GM12878 (cell line): Measurements from ENCODE around the gene LRP1. TPM values are rescaled to one million over a fixed set of nuclear protein-coding genes. Genes with fewer than 3 reads are reported as not detected.

ENCODE experiments used
- EED ChIP-seq: sonication (generic); IDR thresholded peaks from 2 replicates; pipeline ENCODE4 v1.6.1; 2016; ENCODE audit warnings: antibody characterized with exemption, low read depth
- HCFC1 ChIP-seq: fragments of 150-350 bp; IDR thresholded peaks from 2 replicates; pipeline ENCODE4 v1.6.1; 2014; ENCODE audit warnings: low read length
- IKZF2 ChIP-seq, 2 experiments: fragments of 450-650 bp; IDR thresholded peaks; 2 replicates each; pipeline ENCODE4 v1.6.1; 2017; ENCODE audit warnings: mild to moderate bottlenecking in 2 of 2, moderate library complexity in 2 of 2
- IRF4 ChIP-seq: IDR thresholded peaks from 2 replicates; pipeline ENCODE4 v1.6.1; 2011; ENCODE audit warnings: low read depth, low read length
- MEF2A ChIP-seq: IDR thresholded peaks from 2 replicates; pipeline ENCODE4 v1.6.1; 2011; ENCODE audit warnings: low read depth, mild to moderate bottlenecking, low read length, moderate library complexity; ENCODE audit not compliant: insufficient read depth
- POLR2AphosphoS5 ChIP-seq: IDR thresholded peaks from 2 replicates; pipeline ENCODE4 v1.6.1; 2011; ENCODE audit warnings: mild to moderate bottlenecking, low read length, inconsistent platforms
- PRDM15 ChIP-seq: fragments of 450-650 bp; formaldehyde crosslinking; IDR thresholded peaks from 2 replicates; pipeline ENCODE4 v1.4.0; 2020; ENCODE audit warnings: mild to moderate bottlenecking, moderate library complexity
- SMAD5 ChIP-seq: IDR thresholded peaks from 2 replicates; pipeline ENCODE4 v1.6.1; 2016; ENCODE audit warnings: antibody characterized with exemption, low read depth
- SMC3 ChIP-seq: IDR thresholded peaks from 2 replicates; pipeline ENCODE4 v1.6.1; 2011; ENCODE audit warnings: low read length, improper control_type of control experiment, borderline replicate concordance
- SUPT20H ChIP-seq: IDR thresholded peaks from 2 replicates; pipeline ENCODE4 v1.6.1; 2011; ENCODE audit warnings: low read depth, mild to moderate bottlenecking, low read length, moderate library complexity, borderline replicate concordance; ENCODE audit not compliant: control insufficient read depth
- TCF12 ChIP-seq: IDR thresholded peaks from 2 replicates; pipeline ENCODE4 v1.6.1; 2011; ENCODE audit warnings: low read depth, mild to moderate bottlenecking, low read length
- polyA plus RNA-seq, 11 experiments: library from polyadenylated mRNA; depleted of rRNA in 4 of 11; unstranded in 6 of 11; stranded (reverse) in 5 of 11; fragments of >200 nt; fragmentation: Nextera tagmentation in 4 of 11; fragmentation: Illumina TruSeq in 1 of 11; extraction: Ambion mirVana in 4 of 11; extraction: Trizol in 1 of 11; gene quantifications; 1 replicate in 1 of 11; 2 replicates in 10 of 11; pipeline versions ENCODE4 v1.2.1 to v1.2.3, GENCODE V29; 2011 to 2016; ENCODE audit warnings: inconsistent platforms in 2 of 11, missing spikeins in 2 of 11, low read depth in 1 of 11
- total RNA-seq, 4 experiments: library from RNA; depleted of rRNA in 3 of 4; stranded (reverse); fragments of >200 nt in 3 of 4; fragmentation: Illumina TruSeq in 1 of 4; extraction: Trizol in 1 of 4; gene quantifications; 2 replicates each; pipeline versions ENCODE4 v1.2.1 to v1.2.3, GENCODE V29; 2013 to 2021
- TF ChIP-seq, protein P1 (sequence below): fragments of 150-350 bp; IDR thresholded peaks from 2 replicates; pipeline ENCODE4 v1.6.1; 2016; ENCODE audit warnings: low read depth, low read length
- TF ChIP-seq, protein P2 (sequence below): fragments of 450-650 bp; formaldehyde crosslinking; IDR thresholded peaks from 2 replicates; pipeline ENCODE4 v1.4.0; 2022; ENCODE audit warnings: mild to moderate bottlenecking, moderate library complexity
- TF ChIP-seq, protein P3 (sequence below): IDR thresholded peaks from 2 replicates; pipeline ENCODE4 v1.6.1; 2012; ENCODE audit warnings: low read length, inconsistent platforms

LRP1 gene
- total and polyA plus RNA-seq, 10 of the 15 experiments (the other 5 are each of a cell fraction or from before 2014, with no cell fraction given), result under 0.01 to 1.1 (median 0.20) TPM; not detected in 2

DNA sequence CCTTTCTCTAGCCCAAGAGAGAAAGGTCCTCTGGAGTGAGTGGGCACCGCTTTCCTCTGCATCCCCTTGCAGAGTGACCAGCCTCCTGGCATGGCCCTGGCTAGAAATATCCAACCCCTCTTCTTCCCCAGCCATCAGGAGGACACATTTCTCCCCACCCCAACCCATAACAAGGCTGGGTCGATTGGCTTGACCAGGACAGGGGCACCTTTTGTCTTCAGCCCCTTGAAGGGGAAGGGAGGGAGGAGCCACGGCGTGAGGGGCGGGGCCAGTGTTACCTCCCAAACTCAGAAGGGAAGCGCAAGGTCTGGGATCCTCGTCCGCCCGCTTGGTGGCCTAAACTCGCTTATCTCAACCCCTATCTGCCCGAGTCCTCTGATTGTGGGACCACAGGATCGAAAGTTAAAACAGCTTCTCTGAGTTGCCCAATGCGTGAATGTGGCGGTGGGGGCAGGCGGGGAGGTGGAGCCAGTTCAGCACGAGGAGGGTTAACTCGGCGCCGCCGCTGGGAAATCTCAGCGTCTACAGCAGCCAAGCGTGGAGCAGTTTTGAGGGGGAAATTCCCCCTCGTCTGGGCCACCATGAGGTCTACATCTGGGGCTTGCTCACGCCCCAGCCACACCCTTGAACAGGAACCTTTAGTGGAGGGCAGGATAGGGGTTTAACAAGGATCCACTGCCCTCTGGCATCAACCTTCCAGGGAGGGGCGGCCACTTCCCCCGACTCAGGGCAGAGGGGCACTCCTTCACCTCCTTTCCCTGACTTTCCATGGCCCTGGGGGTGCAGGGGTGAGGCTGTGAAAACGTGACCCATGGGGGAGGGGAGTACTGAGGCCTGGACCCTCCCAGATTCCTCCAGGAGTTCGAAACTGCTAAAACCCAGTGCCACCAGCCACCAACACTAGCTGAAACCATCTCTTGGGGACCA, 17.9 kb upstream of the LRP1 start (continued):
- TF ChIP-seq EED (peak; percentile 44; the same call in 1 of the 2 replicates), IKZF2 (IDR thresholded peaks at IDR 0.05) (no peak; a peak in 1 of 4 replicates), SUPT20H (no peak), MEF2A (no peak), IRF4 (0 out of 2 replicates have a peak, but pooled peaks have one; percentile 43), SMC3 (no peak), TCF12 (0 out of 2 replicates have a peak, but pooled peaks have one; percentile 45), SMAD5 (no peak), PRDM15 (no peak), HCFC1 (no peak), POLR2AphosphoS5 (peak; percentile 14; the same call in 1 of the 2 replicates)
- TF ChIP-seq, protein P1, sequence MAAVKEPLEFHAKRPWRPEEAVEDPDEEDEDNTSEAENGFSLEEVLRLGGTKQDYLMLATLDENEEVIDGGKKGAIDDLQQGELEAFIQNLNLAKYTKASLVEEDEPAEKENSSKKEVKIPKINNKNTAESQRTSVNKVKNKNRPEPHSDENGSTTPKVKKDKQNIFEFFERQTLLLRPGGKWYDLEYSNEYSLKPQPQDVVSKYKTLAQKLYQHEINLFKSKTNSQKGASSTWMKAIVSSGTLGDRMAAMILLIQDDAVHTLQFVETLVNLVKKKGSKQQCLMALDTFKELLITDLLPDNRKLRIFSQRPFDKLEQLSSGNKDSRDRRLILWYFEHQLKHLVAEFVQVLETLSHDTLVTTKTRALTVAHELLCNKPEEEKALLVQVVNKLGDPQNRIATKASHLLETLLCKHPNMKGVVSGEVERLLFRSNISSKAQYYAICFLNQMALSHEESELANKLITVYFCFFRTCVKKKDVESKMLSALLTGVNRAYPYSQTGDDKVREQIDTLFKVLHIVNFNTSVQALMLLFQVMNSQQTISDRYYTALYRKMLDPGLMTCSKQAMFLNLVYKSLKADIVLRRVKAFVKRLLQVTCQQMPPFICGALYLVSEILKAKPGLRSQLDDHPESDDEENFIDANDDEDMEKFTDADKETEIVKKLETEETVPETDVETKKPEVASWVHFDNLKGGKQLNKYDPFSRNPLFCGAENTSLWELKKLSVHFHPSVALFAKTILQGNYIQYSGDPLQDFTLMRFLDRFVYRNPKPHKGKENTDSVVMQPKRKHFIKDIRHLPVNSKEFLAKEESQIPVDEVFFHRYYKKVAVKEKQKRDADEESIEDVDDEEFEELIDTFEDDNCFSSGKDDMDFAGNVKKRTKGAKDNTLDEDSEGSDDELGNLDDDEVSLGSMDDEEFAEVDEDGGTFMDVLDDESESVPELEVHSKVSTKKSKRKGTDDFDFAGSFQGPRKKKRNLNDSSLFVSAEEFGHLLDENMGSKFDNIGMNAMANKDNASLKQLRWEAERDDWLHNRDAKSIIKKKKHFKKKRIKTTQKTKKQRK, result no peak
- TF ChIP-seq, protein P2, sequence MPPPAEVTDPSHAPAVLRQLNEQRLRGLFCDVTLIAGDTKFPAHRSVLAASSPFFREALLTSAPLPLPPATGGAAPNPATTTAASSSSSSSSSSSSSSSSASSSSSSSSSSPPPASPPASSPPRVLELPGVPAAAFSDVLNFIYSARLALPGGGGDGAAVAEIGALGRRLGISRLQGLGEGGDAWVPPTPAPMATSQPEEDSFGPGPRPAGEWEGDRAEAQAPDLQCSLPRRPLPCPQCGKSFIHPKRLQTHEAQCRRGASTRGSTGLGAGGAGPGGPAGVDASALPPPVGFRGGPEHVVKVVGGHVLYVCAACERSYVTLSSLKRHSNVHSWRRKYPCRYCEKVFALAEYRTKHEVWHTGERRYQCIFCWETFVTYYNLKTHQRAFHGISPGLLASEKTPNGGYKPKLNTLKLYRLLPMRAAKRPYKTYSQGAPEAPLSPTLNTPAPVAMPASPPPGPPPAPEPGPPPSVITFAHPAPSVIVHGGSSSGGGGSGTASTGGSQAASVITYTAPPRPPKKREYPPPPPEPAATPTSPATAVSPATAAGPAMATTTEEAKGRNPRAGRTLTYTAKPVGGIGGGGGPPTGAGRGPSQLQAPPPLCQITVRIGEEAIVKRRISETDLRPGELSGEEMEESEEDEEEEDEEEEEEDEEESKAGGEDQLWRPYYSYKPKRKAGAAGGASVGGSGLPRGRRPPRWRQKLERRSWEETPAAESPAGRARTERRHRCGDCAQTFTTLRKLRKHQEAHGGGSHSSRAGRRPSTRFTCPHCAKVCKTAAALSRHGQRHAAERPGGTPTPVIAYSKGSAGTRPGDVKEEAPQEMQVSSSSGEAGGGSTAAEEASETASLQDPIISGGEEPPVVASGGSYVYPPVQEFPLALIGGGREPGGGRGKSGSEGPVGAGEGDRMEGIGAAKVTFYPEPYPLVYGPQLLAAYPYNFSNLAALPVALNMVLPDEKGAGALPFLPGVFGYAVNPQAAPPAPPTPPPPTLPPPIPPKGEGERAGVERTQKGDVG, result no peak
- TF ChIP-seq, protein P3, sequence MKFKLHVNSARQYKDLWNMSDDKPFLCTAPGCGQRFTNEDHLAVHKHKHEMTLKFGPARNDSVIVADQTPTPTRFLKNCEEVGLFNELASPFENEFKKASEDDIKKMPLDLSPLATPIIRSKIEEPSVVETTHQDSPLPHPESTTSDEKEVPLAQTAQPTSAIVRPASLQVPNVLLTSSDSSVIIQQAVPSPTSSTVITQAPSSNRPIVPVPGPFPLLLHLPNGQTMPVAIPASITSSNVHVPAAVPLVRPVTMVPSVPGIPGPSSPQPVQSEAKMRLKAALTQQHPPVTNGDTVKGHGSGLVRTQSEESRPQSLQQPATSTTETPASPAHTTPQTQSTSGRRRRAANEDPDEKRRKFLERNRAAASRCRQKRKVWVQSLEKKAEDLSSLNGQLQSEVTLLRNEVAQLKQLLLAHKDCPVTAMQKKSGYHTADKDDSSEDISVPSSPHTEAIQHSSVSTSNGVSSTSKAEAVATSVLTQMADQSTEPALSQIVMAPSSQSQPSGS, result no peak
